GM21825 (cell line): ENCODE results near the gene BABAM1.

Experiments used
- ATAC-seq: cut with Tn5 transposase; IDR thresholded peaks from one replicate; pipeline ENCODE4 v1.9.1; 2021; ENCODE audit warnings: mild to moderate bottlenecking, moderate library complexity; ENCODE audit not compliant: unreplicated experiment

BABAM1 gene

GRCh38 chr19:17320435-17320834 is 53.2 kb downstream of the BABAM1 start:
- no peak for ATAC-seq

- ATAC-seq = no peak
Measured at GRCh38 chr19:17321655-17322489, 54.6 kb downstream of the BABAM1 start.

DNA sequence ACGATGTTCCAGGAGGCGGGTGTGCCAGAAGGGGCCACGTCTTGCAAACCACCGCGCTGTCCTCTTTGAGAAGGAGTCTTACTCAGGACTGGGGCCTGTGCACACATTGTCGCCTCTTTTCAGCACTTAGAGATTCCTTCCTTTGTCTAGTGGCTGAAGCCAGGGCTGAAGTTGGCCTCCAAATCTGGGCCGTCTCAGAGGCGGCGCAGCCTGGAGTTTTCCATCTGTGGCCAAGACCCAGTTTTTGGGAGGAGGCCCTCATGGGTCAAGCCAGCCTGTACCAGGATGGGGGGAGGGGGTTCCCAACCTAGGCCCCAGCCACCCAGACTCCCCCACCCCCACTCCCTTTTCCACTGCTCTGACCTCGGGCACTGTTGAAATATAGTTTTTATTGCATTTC is 55.6 kb downstream of the BABAM1 start:
- no peak for ATAC-seq

DNA sequence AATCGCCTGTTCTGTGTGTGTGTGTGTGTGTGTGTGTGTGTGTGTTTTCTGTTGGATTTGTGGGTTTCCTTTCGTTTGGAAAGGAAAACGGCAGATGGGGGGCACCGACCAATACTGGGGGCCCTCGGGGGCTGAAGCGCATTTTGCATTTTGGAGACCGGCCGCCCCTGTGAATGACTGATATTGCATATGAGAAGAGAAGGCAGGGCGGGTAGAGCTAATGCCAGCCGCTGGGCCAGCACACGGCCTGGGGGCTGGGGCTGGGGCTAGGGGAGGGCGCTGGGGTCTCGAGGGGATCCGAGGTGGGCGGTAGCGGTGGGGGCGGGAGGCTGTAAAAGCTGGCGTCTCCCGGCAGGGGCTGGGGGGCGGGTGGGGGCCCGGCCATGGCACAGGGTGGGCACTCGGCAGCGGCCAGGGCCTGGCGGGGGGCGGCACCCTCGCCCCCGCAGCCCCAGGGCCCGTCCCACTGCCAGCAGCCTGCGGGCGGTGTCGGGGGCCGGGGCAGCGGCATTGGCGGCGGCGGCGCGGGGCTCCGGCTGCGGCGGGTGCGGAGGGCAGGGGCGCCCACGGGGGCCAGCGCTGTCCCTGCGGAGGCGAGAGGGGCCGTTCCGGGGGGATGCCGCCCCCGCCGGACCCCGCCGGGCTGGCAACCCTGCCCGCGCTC is 56.2 kb downstream of the BABAM1 start:
- ATAC-seq = no peak

DNA sequence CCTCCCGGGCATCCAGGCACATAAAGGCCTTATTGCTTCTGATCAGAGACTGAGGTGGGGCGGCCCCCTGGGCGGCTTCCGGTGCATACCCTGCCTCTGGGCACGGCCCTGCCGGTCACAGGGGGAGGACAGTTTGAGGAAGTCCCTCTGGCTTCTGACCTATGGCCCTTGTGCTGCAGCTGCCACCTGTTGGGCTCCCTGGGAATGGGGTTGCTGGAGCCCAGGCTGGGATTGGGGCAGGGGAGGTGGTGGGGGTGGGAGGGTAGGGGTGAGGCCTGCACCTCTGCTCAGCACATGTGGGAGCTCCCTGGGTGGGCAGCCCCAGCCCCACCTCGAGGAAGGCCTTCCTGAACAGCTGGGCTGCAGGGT is 56.7 kb downstream of the BABAM1 start:
- no peak for ATAC-seq

DNA sequence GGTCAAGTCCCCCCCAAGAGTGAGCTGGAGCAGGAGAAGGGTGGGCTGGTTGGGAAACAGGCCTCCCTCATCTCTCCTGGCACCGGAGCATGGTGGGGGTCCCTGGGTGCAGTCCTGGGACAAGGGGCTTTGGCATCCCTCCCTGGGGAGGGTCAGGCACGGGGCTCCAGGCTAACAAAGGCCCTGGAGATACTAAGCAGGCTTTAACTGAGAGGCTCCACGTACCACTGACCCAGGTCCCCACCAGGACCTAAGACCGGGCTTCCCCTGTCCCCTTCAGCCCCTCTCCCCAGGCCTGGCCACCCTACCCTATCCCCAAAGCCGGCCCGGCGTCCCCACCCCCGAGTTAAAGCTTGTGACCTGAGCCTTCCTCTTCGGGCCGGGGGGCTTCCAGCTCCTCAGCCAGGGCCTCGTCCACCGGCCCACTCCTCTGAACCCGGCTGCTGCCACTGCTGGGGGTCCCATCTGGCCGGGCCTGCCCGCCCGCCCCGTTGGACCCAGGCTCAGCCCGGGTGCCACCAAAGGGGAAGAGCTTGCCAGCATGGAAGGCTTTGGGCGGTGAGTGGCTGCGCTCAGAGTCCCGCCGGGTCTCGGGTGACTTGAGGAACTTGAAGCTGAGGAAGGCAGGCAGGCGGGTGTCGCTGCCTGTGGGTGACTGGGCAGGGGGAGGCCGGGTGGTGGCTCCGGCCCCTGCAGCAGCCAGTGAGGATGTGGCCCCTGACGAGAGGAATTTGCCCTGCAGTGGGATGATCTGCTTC is 57.3 kb downstream of the BABAM1 start:
- ATAC-seq = no peak

GRCh38 chr19:17325133-17325532 is 57.9 kb downstream of the BABAM1 start:
- ATAC-seq = no peak

- ATAC-seq = no peak
Measured at GRCh38 chr19:17325881-17326594, 58.8 kb downstream of the BABAM1 start.

DNA sequence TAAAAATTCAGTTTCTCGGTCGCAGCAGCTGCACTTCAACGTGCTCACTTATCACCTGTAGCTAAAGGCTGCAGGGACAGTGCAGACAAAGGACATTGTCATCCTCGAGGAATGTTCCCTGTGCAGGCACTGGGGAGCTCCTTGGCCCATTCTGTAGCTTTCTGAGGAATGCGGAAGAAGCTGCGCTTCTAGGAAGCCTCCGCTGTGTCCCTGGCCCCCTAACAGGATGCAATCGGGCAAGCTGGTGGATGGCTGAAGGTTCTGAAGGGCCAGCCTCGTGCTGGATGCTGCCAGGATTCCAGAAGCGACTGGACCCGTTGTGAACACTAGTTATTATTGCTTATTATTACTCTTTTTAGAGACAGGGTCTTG is 59.3 kb downstream of the BABAM1 start:
- ATAC-seq = no peak

DNA sequence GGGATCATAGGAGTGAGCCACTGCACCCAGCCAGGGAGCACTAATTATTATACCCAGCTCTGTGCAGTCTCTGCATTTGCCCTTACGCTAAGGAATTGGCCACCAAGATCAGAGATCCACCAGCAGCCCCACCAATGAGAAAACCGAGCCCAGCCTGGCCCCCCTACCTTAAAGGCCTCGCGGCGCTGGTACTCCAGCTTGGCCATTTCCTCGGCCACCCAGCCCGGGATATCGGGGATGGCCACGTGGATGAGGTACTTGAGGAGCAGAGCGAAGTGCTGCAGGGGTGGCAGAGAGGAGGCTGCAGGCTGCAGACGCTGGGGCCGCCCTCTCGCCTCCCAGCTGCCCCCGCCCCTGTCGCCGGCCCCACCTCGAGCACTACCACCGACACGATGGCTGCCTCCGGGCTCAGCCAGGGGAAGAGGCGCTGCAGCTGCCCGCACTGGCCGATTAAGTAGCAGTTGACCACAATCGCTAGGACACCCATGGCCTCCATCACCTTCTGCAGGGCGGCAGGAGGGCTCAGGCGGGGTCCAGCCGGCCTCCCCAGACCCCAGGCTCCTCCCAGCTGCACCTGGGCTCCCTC is 59.9 kb downstream of the BABAM1 start:
- no peak for ATAC-seq

DNA sequence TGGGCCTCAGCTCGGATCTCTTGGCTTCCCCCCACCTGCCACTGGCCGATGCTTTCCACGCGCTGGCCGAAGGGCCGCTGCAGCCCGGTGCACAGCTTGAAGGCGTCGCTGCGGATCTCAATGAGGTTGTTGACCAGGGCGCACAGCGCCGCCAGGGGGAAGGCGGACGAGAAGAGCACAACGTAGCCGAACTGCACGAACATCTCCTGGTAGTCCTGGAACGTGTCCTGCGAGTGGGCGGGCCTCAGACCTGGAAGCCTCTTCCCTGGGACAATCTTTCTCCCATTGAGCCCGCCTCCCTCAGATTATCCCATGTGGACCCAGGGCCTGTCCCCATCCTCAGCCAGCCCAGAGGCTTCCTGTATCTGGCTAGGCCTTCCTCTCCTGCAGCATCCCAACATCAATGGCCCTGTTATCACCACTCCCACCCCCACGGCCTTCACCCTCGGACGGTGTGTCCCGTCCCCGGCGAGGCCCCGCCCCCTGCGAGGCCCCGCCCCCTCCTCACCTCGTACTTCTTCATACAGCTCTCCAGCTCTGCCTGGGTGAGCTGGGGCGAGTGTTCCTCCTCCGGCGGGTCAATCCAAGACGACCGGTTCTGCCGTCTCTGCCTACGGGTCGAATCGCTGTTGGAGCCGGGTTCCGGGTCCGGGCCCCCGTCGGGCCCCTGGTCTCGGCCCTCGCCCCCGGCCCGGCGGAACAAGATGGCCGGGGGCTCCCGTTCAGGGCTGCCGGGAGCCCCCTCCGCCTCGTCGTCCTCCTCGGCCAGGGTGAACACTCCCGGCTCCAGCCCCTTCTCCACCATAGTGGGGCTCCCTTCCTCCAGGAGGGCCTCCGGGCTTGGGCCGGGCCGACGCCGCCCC is 60.6 kb downstream of the BABAM1 start:
- no peak for ATAC-seq
